Stimulated activated naive B cell treated with anti-CD40 and anti-IgM and Interleukin-4, amounts not matched to agents 10 μg/mL and 1 μg/mL and 100 μg/mL, for 72 hours (primary cell): ENCODE results near the gene DCST1.

ENCODE experiments used
- ATAC-seq, 2 donors: fragments of 150-1000 bp; cut with Tn5 transposase; replicated peaks; 2 replicates each; pipeline ENCODE4 v1.10.0; 2021; ENCODE audit warnings: moderate library complexity in 1 of 2
- DNase-seq: peaks from one replicate; pipeline ENCODE4 v3.0.0; 2021
- H3K27ac Mint-ChIP-seq: one replicate; pipeline ENCODE4 v1.8.0; 2022; ENCODE audit warnings: mild to moderate bottlenecking, mixed read lengths
- H3K27me3 Mint-ChIP-seq, 2 donors: one replicate each; pipeline ENCODE4 v1.8.0; 2022; ENCODE audit warnings: mixed read lengths in 2 of 2
- H3K36me3 Mint-ChIP-seq, 2 donors: one replicate each; pipeline ENCODE4 v1.8.0; 2022; ENCODE audit warnings: mixed read lengths in 2 of 2, mild to moderate bottlenecking in 1 of 2
- H3K4me1 Mint-ChIP-seq, 2 donors: one replicate each; pipeline ENCODE4 v1.8.0; 2022; ENCODE audit warnings: mixed read lengths in 2 of 2, mild to moderate bottlenecking in 1 of 2
- H3K4me3 Mint-ChIP-seq, 2 donors: one replicate each; pipeline ENCODE4 v1.8.0; 2022; ENCODE audit warnings: mild to moderate bottlenecking in 2 of 2, mixed read lengths in 2 of 2, moderate library complexity in 1 of 2
- H3K9me3 Mint-ChIP-seq, 2 donors: one replicate each; pipeline ENCODE4 v1.8.0; 2022; ENCODE audit warnings: mixed read lengths in 2 of 2, mild to moderate bottlenecking in 1 of 2

DCST1 gene

GRCh38 chr1:155057104-155057503, 23.5 kb downstream of the DCST1 start:
- H3K4me3 Mint-ChIP-seq = no peak overlapping the region
- peaks cover 34 to 41% of the 10 kb centered on the region in 2 donors for H3K36me3 Mint-ChIP-seq
- peaks cover 18 to 23% of the 10 kb centered on the region in 2 donors for H3K4me1 Mint-ChIP-seq
- H3K27ac Mint-ChIP-seq = no peak overlapping the region
- H3K27me3 Mint-ChIP-seq = peaks cover 0 to 4% of the 10 kb centered on the region in 2 donors
- DNase-seq (no peak), ATAC-seq (no peak)
- no peaks in the 10 kb centered on the region for H3K9me3 Mint-ChIP-seq

DNA sequence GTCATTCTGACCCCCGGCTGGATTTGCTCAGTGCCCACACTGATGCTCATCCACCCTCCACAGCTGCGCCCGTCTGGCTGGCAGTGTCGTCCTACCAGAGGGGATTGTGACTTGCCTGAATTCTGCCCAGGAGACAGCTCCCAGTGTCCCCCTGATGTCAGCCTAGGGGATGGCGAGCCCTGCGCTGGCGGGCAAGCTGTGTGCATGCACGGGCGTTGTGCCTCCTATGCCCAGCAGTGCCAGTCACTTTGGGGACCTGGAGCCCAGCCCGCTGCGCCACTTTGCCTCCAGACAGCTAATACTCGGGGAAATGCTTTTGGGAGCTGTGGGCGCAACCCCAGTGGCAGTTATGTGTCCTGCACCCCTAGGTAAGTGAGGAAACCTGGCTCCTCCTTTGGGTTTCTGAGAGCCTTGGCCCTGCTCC, 24.2 kb downstream of the DCST1 start:
- H3K4me1 Mint-ChIP-seq = peaks cover 15 to 23% of the 10 kb centered on the region in 2 donors
- no peaks in the 10 kb centered on the region for H3K9me3 Mint-ChIP-seq
- DNase-seq (no peak), ATAC-seq (no peak)
- H3K4me3 Mint-ChIP-seq = no peak overlapping the region
- no peak overlapping the region for H3K27ac Mint-ChIP-seq
- H3K36me3 Mint-ChIP-seq = peaks cover 34 to 41% of the 10 kb centered on the region in 2 donors
- peaks cover 0 to 4% of the 10 kb centered on the region in 2 donors for H3K27me3 Mint-ChIP-seq

DNA sequence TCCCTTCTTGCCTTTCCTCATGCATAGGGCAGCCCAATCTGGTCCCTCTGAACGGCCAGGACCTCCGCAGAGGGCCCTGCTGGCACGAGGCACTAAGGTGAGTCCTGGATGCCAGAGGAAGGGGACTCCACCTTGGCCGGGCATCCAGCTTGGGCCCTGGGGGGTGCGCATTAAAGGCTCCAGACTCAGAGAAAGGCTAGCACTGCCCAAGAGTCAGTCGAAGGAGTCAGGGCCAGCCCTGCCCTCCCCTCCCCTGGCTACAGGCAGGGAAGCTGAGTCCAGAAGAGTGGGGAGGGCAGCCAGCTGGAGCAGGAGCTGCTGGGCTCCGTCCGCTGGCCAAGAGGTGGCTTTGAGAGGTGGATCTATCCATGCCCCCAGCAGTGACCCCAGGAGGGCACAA, 27.1 kb downstream of the DCST1 start:
- DNase-seq (no peak), ATAC-seq (no peak)
- H3K27me3 Mint-ChIP-seq = peaks cover 0 to 4% of the 10 kb centered on the region in 2 donors
- peaks cover 24 to 37% of the 10 kb centered on the region in 2 donors for H3K36me3 Mint-ChIP-seq
- no peaks in the 10 kb centered on the region for H3K9me3 Mint-ChIP-seq
- peaks cover 21 to 35% of the 10 kb centered on the region in 2 donors for H3K4me1 Mint-ChIP-seq
- no peak overlapping the region for H3K4me3 Mint-ChIP-seq
- H3K27ac Mint-ChIP-seq = no peak overlapping the region

DNA sequence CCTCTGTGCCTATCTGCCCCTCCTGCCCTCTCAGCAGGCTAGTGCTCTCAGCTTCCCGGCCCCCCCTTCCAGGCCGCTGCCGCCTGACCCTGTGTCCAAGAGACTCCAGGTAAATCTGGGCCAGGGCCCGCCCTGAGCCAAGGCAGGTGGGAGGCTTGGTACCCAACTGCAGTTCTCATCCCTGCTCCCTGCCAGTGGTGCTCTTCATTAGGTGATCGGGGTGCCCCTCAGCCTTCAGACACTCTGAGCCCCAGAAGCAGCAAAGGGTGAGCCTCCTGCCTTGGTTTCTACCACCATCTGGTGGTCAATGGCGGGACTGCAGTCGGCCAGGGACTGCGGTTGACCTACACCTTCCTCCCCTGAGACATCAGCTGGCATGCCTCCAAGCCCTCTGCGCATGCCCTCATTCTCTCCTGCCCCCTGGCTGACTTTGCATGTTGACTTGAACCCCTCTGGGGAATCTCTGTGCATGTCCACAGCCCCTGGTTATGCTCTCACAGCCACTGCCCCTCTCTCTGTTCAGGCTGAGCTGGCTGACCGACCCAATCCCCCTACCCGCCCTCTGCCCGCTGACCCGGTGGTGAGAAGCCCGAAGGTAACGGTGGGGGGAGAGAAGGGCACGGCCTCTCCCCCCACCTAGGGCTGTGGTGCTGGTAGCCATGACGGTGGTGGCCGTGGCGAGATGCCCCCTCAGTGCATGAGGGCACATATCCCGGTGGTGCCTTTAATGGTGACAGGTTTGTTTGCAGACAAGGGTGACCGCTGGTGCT, 27.9 kb downstream of the DCST1 start:
- H3K27ac Mint-ChIP-seq = peak overlapping the region; percentile 31
- no peaks in the 10 kb centered on the region for H3K9me3 Mint-ChIP-seq
- ATAC-seq (peak; percentile 70 to 72), DNase-seq (peak; percentile 93)
- peak overlapping the region in 1 of 2 donors; percentile 28 for H3K4me3 Mint-ChIP-seq
- peaks cover 27 to 42% of the 10 kb centered on the region in 2 donors for H3K4me1 Mint-ChIP-seq
- H3K27me3 Mint-ChIP-seq = peaks cover 0 to 4% of the 10 kb centered on the region in 2 donors
- peaks cover 21 to 35% of the 10 kb centered on the region in 2 donors for H3K36me3 Mint-ChIP-seq

DNA sequence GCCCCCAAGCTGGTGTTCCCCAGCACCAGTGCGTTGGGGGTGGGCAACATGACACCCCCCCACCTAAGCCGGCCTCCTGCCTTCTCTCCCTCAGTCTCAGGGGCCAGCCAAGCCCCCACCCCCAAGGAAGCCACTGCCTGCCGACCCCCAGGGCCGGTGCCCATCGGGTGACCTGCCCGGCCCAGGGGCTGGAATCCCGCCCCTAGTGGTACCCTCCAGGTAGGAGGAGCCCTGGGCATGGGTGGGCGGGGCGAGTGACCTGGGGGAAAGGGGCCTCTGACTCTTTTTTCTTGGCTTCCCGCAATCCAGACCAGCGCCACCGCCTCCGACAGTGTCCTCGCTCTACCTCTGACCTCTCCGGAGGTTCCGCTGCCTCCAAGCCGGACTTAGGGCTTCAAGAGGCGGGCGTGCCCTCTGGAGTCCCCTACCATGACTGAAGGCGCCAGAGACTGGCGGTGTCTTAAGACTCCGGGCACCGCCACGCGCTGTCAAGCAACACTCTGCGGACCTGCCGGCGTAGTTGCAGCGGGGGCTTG, 28.6 kb downstream of the DCST1 start:
- Mint-ChIP-seq H3K4me1 (peaks cover 31 to 48% of the 10 kb centered on the region in 2 donors), H3K27me3 (peaks cover 0 to 4% of the 10 kb centered on the region in 2 donors), H3K4me3 (peak overlapping the region; percentile 50 to 85), H3K36me3 (peaks cover 25 to 37% of the 10 kb centered on the region in 2 donors), H3K27ac (peak overlapping the region; percentile 75), H3K9me3 (no peaks in the 10 kb centered on the region)
- ATAC-seq (no peak), DNase-seq (no peak)

DNA sequence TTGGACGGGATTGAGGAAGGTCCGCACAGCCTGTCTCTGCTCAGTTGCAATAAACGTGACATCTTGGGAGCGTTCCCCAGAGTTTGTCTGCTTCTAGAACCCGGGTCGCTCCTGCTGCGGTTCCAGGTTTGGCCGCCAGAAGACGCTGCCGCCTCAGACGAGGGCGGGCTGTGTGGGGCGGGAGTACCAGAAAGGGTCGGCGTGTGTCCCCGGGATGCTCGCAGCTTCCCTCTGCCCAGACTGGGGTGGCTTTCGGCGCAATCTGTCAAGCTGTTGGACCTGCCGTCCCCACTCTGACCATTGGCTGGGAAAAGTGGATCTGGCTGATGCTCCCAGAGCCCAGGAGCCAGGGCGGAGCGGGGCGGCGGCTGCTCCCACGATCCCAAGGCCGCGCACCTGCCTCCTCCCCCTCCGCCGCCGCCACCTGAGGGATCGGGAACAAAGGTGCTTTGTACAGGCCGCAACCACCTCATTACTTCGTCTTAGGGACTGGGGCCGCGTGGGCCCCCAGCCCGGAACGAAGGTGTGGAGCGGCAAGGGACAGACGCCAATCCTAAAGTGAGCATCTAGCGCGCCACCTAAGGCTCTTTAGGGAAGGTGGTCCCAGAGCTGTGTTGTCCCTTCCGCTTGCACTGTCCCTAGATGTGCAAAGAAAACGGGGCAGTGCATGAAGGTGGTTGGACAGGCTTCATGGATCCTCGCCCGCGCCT, 29.2 kb downstream of the DCST1 start:
- no peak overlapping the region for H3K27ac Mint-ChIP-seq
- H3K4me3 Mint-ChIP-seq = peak overlapping the region; percentile 85 to 88
- H3K9me3 Mint-ChIP-seq = no peaks in the 10 kb centered on the region
- DNase-seq (peak; percentile 68), ATAC-seq (peak; percentile 47 to 54)
- H3K36me3 Mint-ChIP-seq = peaks cover 24 to 34% of the 10 kb centered on the region in 2 donors
- peaks cover 0 to 4% of the 10 kb centered on the region in 2 donors for H3K27me3 Mint-ChIP-seq
- peaks cover 31 to 52% of the 10 kb centered on the region in 2 donors for H3K4me1 Mint-ChIP-seq

DNA sequence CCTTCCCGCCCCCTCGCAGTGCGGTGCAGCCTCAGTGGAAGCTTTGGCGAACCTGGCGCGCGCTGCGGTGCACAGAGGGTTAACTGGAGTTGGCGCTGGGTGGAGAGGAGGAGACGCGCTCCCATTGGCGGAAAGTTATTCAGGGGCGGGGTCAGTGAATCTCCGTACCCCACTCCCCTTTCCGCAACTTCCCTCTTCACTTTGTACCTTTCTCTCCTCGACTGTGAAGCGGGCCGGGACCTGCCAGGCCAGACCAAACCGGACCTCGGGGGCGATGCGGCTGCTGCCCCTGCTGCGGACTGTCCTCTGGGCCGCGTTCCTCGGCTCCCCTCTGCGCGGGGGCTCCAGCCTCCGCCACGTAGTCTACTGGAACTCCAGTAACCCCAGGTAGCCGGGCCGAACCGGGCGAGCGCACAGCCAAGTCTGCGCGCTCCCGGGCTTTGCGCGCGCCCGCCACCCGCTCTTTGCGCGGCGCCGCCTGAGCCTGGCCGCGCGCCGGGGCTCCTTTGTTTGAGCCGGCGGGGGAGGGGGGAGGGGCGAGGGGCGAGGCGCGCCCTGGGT, 30.0 kb downstream of the DCST1 start, which contains the start of gene EFNA4:
TSS of gene EFNA4 (plus strand) at position 191 of the 561 bp plus-strand sequence. CDS start at position 275, 84 bp downstream.
- peak; percentile 75 for DNase-seq
- Mint-ChIP-seq H3K36me3 (peaks cover 18 to 30% of the 10 kb centered on the region in 2 donors), H3K4me1 (peaks cover 31 to 52% of the 10 kb centered on the region in 2 donors), H3K27me3 (peaks cover 0 to 4% of the 10 kb centered on the region in 2 donors), H3K4me3 (peak within 1 kb of the TSS; percentile 85 to 88), H3K9me3 (no peaks in the 10 kb centered on the region), H3K27ac (peak within 1 kb of the TSS; percentile 70)
- peak; percentile 88 for ATAC-seq

DNA sequence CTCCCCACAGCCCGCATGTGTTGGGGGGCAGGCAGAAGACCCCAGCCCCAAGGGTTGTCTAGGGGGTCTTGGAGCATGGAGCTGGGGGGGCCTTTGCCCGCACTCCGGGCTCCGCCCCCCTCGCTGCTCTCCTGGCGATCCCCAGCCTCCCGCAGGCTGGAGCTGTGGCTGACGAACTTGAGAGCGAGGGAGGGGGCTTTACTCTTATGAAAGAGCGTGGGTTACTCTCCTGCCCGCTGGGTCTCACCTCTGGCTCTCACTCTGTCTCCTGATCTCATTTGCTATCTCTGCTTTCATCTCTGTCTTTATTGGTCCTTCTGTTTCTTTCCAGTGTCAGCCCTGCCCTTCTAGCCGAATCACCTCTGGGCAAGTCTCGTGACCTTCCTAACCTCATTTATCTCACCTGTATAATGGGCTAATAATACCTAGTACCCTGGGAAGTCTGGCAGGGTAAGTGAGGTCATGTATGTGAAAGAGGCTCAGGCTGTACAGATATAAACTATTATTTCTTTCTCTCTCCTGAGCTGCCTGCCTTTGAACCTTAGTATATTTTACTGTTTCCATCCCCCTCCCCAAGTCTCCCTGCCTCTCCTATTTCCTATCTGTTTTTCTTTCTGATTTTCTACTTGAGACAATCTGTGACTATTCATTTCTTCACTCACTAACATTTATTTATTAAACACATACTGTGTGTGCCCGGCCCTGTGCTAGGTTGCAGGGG, 30.6 kb downstream of the DCST1 start:
- H3K27ac Mint-ChIP-seq = peak overlapping the region; percentile 65
- peaks cover 34 to 52% of the 10 kb centered on the region in 2 donors for H3K4me1 Mint-ChIP-seq
- DNase-seq = no peak
- H3K36me3 Mint-ChIP-seq = peaks cover 20 to 34% of the 10 kb centered on the region in 2 donors
- H3K9me3 Mint-ChIP-seq = no peaks in the 10 kb centered on the region
- peak overlapping the region; percentile 82 to 85 for H3K4me3 Mint-ChIP-seq
- peak; percentile 6 to 18 for ATAC-seq
- H3K27me3 Mint-ChIP-seq = peaks cover 0 to 4% of the 10 kb centered on the region in 2 donors

DNA sequence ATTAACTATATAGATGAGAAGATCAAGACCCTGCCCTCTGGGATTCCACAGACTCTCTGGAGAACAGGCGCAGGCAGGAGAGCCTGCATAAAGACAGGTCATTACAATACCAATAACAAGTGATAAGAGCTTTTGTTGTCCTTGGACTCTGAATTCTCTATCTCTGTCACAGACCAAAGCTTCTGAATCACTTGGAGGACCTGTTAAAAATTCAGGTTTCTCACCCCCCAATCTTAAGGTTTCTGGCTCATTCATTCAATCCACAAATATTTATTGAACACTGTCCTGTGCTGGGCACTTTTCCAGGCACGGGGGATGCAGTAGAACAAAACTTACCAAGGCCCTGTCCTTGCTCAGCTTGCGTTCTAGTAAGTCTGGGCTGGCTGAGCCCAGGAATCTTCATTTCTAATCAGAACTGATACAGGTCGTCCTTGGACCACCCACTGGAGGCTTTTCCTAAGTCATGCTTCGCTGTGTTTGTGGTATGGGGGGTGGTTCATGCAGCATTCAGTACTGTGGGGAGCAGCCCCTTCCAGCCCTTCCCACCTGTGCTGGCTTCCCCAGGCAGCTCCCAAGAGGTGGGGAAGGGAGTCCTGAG, 31.3 kb downstream of the DCST1 start:
- H3K36me3 Mint-ChIP-seq = peaks cover 22 to 34% of the 10 kb centered on the region in 2 donors
- ATAC-seq = no peak
- H3K27me3 Mint-ChIP-seq = peaks cover 0 to 4% of the 10 kb centered on the region in 2 donors
- H3K4me1 Mint-ChIP-seq = peaks cover 37 to 53% of the 10 kb centered on the region in 2 donors
- no peak overlapping the region for H3K27ac Mint-ChIP-seq
- DNase-seq = no peak
- peak overlapping the region; percentile 82 to 85 for H3K4me3 Mint-ChIP-seq
- H3K9me3 Mint-ChIP-seq = no peaks in the 10 kb centered on the region

GRCh38 chr1:155066777-155067176, 33.2 kb downstream of the DCST1 start:
- Mint-ChIP-seq H3K27ac (peak overlapping the region; percentile 25), H3K27me3 (no peaks in the 10 kb centered on the region), H3K9me3 (no peaks in the 10 kb centered on the region), H3K4me1 (peaks cover 41 to 64% of the 10 kb centered on the region in 2 donors), H3K4me3 (no peak overlapping the region), H3K36me3 (peaks cover 17 to 28% of the 10 kb centered on the region in 2 donors)
- no peak for ATAC-seq
- no peak for DNase-seq

GRCh38 chr1:155068599-155068998, 35.0 kb downstream of the DCST1 start:
- H3K36me3 Mint-ChIP-seq = peaks cover 17 to 28% of the 10 kb centered on the region in 2 donors
- DNase-seq (no peak), ATAC-seq (no peak)
- H3K27me3 Mint-ChIP-seq = no peaks in the 10 kb centered on the region
- H3K9me3 Mint-ChIP-seq = no peaks in the 10 kb centered on the region
- no peak overlapping the region for H3K27ac Mint-ChIP-seq
- peaks cover 44 to 58% of the 10 kb centered on the region in 2 donors for H3K4me1 Mint-ChIP-seq
- H3K4me3 Mint-ChIP-seq = no peak overlapping the region

- H3K9me3 Mint-ChIP-seq = no peaks in the 10 kb centered on the region
- peaks cover 43 to 57% of the 10 kb centered on the region in 2 donors for H3K4me1 Mint-ChIP-seq
- H3K27me3 Mint-ChIP-seq = no peaks in the 10 kb centered on the region
- DNase-seq (no peak), ATAC-seq (no peak)
- peaks cover 17 to 28% of the 10 kb centered on the region in 2 donors for H3K36me3 Mint-ChIP-seq
- no peak overlapping the region for H3K27ac Mint-ChIP-seq
- no peak overlapping the region for H3K4me3 Mint-ChIP-seq
Measured at GRCh38 chr1:155069551-155070157, 36.0 kb downstream of the DCST1 start.

DNA sequence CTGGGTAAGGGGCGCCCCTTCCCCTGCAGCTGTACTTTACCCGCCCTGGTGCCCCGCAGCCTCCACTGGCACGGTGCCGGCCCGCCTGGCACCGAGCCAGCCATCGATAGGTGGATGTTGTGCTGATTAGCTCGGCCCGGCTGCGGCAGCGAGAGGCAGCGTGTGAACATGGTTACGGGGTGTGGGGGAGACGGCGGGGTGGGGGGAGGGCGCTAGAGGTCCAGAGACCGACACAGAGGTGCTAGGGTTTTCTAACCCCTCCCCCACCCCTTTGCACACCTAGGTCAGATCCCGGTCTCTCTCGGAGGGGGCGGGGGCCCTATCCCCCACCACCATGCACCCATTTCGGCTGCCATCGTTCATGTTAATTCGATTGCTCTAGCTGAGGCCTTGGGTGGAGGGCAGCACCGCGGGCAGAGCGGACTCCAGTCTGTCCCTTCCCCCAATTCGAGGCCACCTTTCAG, 36.6 kb downstream of the DCST1 start:
- DNase-seq (no peak), ATAC-seq (no peak)
- Mint-ChIP-seq H3K9me3 (no peaks in the 10 kb centered on the region), H3K4me3 (peak overlapping the region; percentile 29 to 77), H3K4me1 (peaks cover 42 to 54% of the 10 kb centered on the region in 2 donors), H3K36me3 (peaks cover 17 to 28% of the 10 kb centered on the region in 2 donors), H3K27me3 (no peaks in the 10 kb centered on the region), H3K27ac (peak overlapping the region; percentile 14)
